Keratinocyte (primary cell): ENCODE results near the gene CRADD. TPM values are rescaled to one million over a fixed set of nuclear protein-coding genes. Genes with fewer than 3 reads are reported as not detected.

Experiments used
- DNase-seq: peaks from one replicate; pipeline ENCODE4 v3.0.0-alpha.2; 2011; ENCODE audit warnings: low read depth, missing footprints, low spot score
- FAIRE-seq: peaks from 2 replicates; lab custom pipeline; 2011; peaks lifted over from hg19 to GRCh38; lab: Jason Lieb, UNC
- H2AFZ ChIP-seq: 2 replicates; pipeline ENCODE4 v1.6.0; 2012; ENCODE audit warnings: low read length, control low read depth, inconsistent platforms; ENCODE audit not compliant: control insufficient read depth
- H3K27ac ChIP-seq: 2 replicates; pipeline ENCODE4 v1.5.1; 2011; ENCODE audit warnings: low read length; ENCODE audit not compliant: control insufficient read depth, insufficient read depth
- H3K27me3 ChIP-seq: 3 replicates; pipeline ENCODE4 v1.6.0; 2011; ENCODE audit warnings: low read length; ENCODE audit not compliant: control insufficient read depth, insufficient read depth; ENCODE audit errors: extremely low read depth
- H3K36me3 ChIP-seq, 2 experiments: 2 replicates in 1 of 2; 3 replicates in 1 of 2; pipeline ENCODE4 v1.5.1; 2011; ENCODE audit warnings: low read length in 2 of 2, mild to moderate bottlenecking in 1 of 2; ENCODE audit not compliant: control insufficient read depth in 2 of 2, insufficient read depth in 2 of 2; ENCODE audit errors: extremely low read depth in 1 of 2
- H3K4me1 ChIP-seq: 3 replicates; pipeline ENCODE4 v1.5.1; 2011; ENCODE audit warnings: low read length; ENCODE audit not compliant: control insufficient read depth, insufficient read depth; ENCODE audit errors: extremely low read depth
- H3K4me2 ChIP-seq: 3 replicates; pipeline ENCODE4 v1.6.0; 2011; ENCODE audit warnings: low read depth, low read length; ENCODE audit not compliant: control insufficient read depth, insufficient read depth; ENCODE audit errors: extremely low read depth
- H3K4me3 ChIP-seq, 3 experiments: fragments of 200-600 bp in 1 of 3; sonication (generic) in 1 of 3; 2 replicates in 2 of 3; 3 replicates in 1 of 3; pipeline ENCODE4 v1.5.1; 2011 to 2016; ENCODE audit warnings: low read length in 3 of 3, mild to moderate bottlenecking in 3 of 3, control low read depth in 2 of 3, inconsistent platforms in 1 of 3, low read depth in 1 of 3, mixed read lengths in 1 of 3, mixed run types in 1 of 3, moderate library complexity in 1 of 3; ENCODE audit not compliant: control insufficient read depth in 2 of 3, insufficient read depth in 2 of 3; ENCODE audit errors: extremely low read depth in 1 of 3
- H3K79me2 ChIP-seq: 2 replicates; pipeline ENCODE4 v1.6.0; 2012; ENCODE audit warnings: low read length; ENCODE audit not compliant: control insufficient read depth, insufficient read depth
- H3K9ac ChIP-seq: 3 replicates; pipeline ENCODE4 v1.6.0; 2011; ENCODE audit warnings: low read length; ENCODE audit not compliant: control insufficient read depth, insufficient read depth; ENCODE audit errors: extremely low read depth
- H3K9me1 ChIP-seq: 3 replicates; pipeline ENCODE4 v1.6.0; 2011; ENCODE audit warnings: low read length; ENCODE audit not compliant: control insufficient read depth, insufficient read depth; ENCODE audit errors: extremely low read depth
- H3K9me3 ChIP-seq: 2 replicates; pipeline ENCODE4 v1.5.1; 2012; ENCODE audit warnings: low read depth, low read length; ENCODE audit not compliant: control insufficient read depth
- H4K20me1 ChIP-seq: 3 replicates; pipeline ENCODE4 v1.6.0; 2011; ENCODE audit warnings: low read length; ENCODE audit not compliant: control insufficient read depth, insufficient read depth; ENCODE audit errors: extremely low read depth
- CTCF ChIP-seq, 3 experiments: IDR thresholded peaks in 1 of 3; conservative IDR thresholded peaks in 1 of 3; optimal IDR thresholded peaks in 1 of 3; 2 replicates in 2 of 3; 3 replicates in 1 of 3; pipeline versions ENCODE3 to v1.5.1; 2011; ENCODE audit warnings: low read length in 3 of 3, mild to moderate bottlenecking in 3 of 3, moderate library complexity in 2 of 3, control low read depth in 1 of 3, inconsistent platforms in 1 of 3; ENCODE audit not compliant: insufficient read depth in 2 of 3; ENCODE audit errors: extremely low read depth in 1 of 3
- EZH2 ChIP-seq: IDR thresholded peaks from one replicate; pipeline ENCODE4 v1.6.1; 2012; ENCODE audit warnings: inconsistent platforms, mild to moderate bottlenecking, low read length, moderate library complexity
- dilution Hi-C: fragments of 300-500 bp; cut with MboI; formaldehyde crosslinking; loops from one replicate; pipeline ENCODE4 v1.7.0; 2020; ENCODE audit warnings: low sequenced_read_pairs; ENCODE audit not compliant: extremely low pct_ligation_motif_present
- polyA plus RNA-seq, 5 experiments: library from polyadenylated mRNA; depleted of rRNA in 3 of 5; stranded (reverse) in 3 of 5; stranded (forward) in 1 of 5; unstranded in 1 of 5; fragments of >200 nt; gene quantifications; 1 replicate in 1 of 5; 2 replicates in 3 of 5; 3 replicates in 1 of 5; pipeline versions ENCODE4 v1.2.1 to v1.2.3, GENCODE V29; 2011 to 2012; ENCODE audit warnings: missing spikeins in 2 of 5, low read depth in 1 of 5, low replicate concordance in 1 of 5

The CRADD gene
- polyA plus RNA-seq, 1 donor (not counting 4 experiments of a cell fraction or from before 2014, with no cell fraction given) = 11.2 TPM

- Histone ChIP-seq H4K20me1 (no peaks in the 10 kb centered on the region), H3K9me1 (no peaks in the 10 kb centered on the region), H3K27me3 (no peaks in the 10 kb centered on the region), H3K4me1 (peaks cover 7% of the 10 kb centered on the region), H2AFZ (no peak overlapping the region), H3K4me2 (no peak overlapping the region), H3K4me3 (no peak overlapping the region), H3K36me3 (no peaks in the 10 kb centered on the region), H3K27ac (no peak overlapping the region), H3K9ac (no peak overlapping the region), H3K9me3 (no peaks in the 10 kb centered on the region), H3K79me2 (no peaks in the 10 kb centered on the region)
- FAIRE-seq = no peak
- no peak for DNase-seq
- TF ChIP-seq EZH2 = no peak
- TF ChIP-seq CTCF (optimal IDR thresholded peaks at IDR 0.05 in 1 of 3, IDR thresholded peaks at IDR 0.05 in 1 of 3, conservative IDR thresholded peaks at IDR 0.05 in 1 of 3; ENCODE audit: extremely low read depth in 1 of 3, insufficient read depth in 2 of 3, low read length in 3 of 3) = peak in 1 of 3 experiments; percentile 14
- dilution Hi-C loops = no loop called here
These were observed 225.8 kb downstream of the CRADD start for GRCh38 chr12:93902736-93903562.

DNA sequence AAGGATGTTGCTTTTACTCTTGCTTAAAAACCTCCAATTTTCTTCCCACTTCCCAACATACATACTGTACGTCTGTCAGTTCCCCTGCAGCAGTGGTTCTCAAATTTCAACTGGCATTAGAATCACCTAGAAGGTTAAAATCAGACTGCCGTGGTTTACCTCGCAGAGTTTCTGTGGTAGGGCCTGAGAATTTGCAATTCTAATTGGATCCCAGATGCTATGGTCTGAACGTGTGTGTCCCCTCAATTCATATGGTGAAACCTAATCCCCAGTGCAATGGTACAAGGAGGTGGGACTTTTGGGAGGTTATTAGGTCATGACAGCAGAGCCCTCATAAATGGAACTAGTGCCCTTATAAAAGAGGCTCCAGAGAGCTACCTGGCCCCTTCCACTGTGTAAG is 226.9 kb downstream of the CRADD start:
- no peaks in the 10 kb centered on the region for H4K20me1 ChIP-seq
- no peaks in the 10 kb centered on the region for H3K27me3 ChIP-seq
- H3K9me3 ChIP-seq = no peaks in the 10 kb centered on the region
- no peak overlapping the region for H3K4me2 ChIP-seq
- no peak overlapping the region for H3K4me3 ChIP-seq
- FAIRE-seq (no peak), DNase-seq (no peak)
- dilution Hi-C loops = no loop called here
- no peaks in the 10 kb centered on the region for H3K9me1 ChIP-seq
- H3K9ac ChIP-seq = no peak overlapping the region
- no peak overlapping the region for H2AFZ ChIP-seq
- H3K27ac ChIP-seq = no peak overlapping the region
- TF ChIP-seq EZH2 = no peak
- no peak for TF ChIP-seq CTCF (optimal IDR thresholded peaks at IDR 0.05 in 1 of 3, IDR thresholded peaks at IDR 0.05 in 1 of 3, conservative IDR thresholded peaks at IDR 0.05 in 1 of 3; ENCODE audit: extremely low read depth in 1 of 3, insufficient read depth in 2 of 3, low read length in 3 of 3)
- H3K79me2 ChIP-seq = no peaks in the 10 kb centered on the region
- H3K4me1 ChIP-seq = peaks cover 12% of the 10 kb centered on the region
- H3K36me3 ChIP-seq = no peaks in the 10 kb centered on the region
